K562 (cell line): Measurements from ENCODE around the gene CBL. TPM values are rescaled to one million over a fixed set of nuclear protein-coding genes. Genes with fewer than 3 reads are reported as not detected.

Source experiments
- BCOR ChIP-seq: fragments of 450-650 bp; IDR thresholded peaks from 2 replicates; pipeline ENCODE4 v1.6.1; 2016
- BRCA1 ChIP-seq, 2 experiments: fragments of 450-650 bp in 1 of 2; sonication (generic) in 1 of 2; formaldehyde crosslinking in 1 of 2; IDR thresholded peaks; 2 replicates each; pipeline versions ENCODE4 v1.5.0 to v1.6.1; 2017 to 2020; ENCODE audit warnings: mild to moderate bottlenecking in 1 of 2, missing genetic modification reagents in 1 of 2
- CTCF ChIP-seq, 3 experiments: IDR thresholded peaks in 2 of 3; conservative IDR thresholded peaks in 1 of 3; 2 replicates each; pipeline ENCODE4 v1.5.1; 2011 to 2012; ENCODE audit warnings: low read length in 3 of 3, mild to moderate bottlenecking in 3 of 3, control low read depth in 2 of 3, improper control_type of control experiment in 1 of 3, inconsistent platforms in 1 of 3, low read depth in 1 of 3, mixed read lengths in 1 of 3, moderate library complexity in 1 of 3; ENCODE audit not compliant: insufficient read depth in 2 of 3
- FOXP1 ChIP-seq: sonication (generic); formaldehyde crosslinking; IDR thresholded peaks from 2 replicates; pipeline ENCODE4 v1.8.0; 2022; ENCODE audit warnings: mild to moderate bottlenecking, missing genetic modification reagents
- HDAC2 ChIP-seq: fragments of 450-650 bp; IDR thresholded peaks from 2 replicates; pipeline ENCODE4 v1.6.1; 2016; ENCODE audit warnings: mild to moderate bottlenecking
- SMAD4 ChIP-seq: fragments of 250-450 bp; sonication (Bioruptor Pico); conservative IDR thresholded peaks from 2 replicates; pipeline ENCODE4 v1.8.0; 2021; ENCODE audit warnings: inconsistent platforms, mild to moderate bottlenecking, moderate library complexity
- UBTF ChIP-seq, 2 experiments: IDR thresholded peaks; 2 replicates each; pipeline ENCODE4 v1.6.1; 2012; ENCODE audit warnings: improper control_type of control experiment in 2 of 2, low read depth in 2 of 2, low read length in 2 of 2, borderline replicate concordance in 1 of 2
- ZBTB11 ChIP-seq, 3 experiments: fragments of 200-800 bp in 1 of 3; fragments of 250-450 bp in 1 of 3; fragments of 450-650 bp in 1 of 3; sonication (Bioruptor Pico) in 1 of 3; sonication (Bioruptor generic) in 1 of 3; formaldehyde crosslinking in 1 of 3; IDR thresholded peaks; 2 replicates each; pipeline versions ENCODE4 v1.6.1 to v1.8.0; 2016 to 2022; ENCODE audit warnings: mild to moderate bottlenecking in 2 of 3, missing genetic modification characterization in 2 of 3, missing compliant biosample characterization in 1 of 3, moderate library complexity in 1 of 3
- ZBTB49 ChIP-seq: sonication (generic); formaldehyde crosslinking; IDR thresholded peaks from 2 replicates; pipeline ENCODE4 v1.8.0; 2022; ENCODE audit warnings: missing genetic modification reagents, mild to moderate bottlenecking, borderline replicate concordance
- ZFX ChIP-seq: sonication (generic); formaldehyde crosslinking; IDR thresholded peaks from 2 replicates; pipeline ENCODE4 v1.8.0; 2022; ENCODE audit warnings: mild to moderate bottlenecking, missing genetic modification reagents, moderate library complexity
- ZNF175 ChIP-seq: fragments of 200-800 bp; sonication (Bioruptor generic); IDR thresholded peaks from 2 replicates; pipeline ENCODE4 v1.6.1; 2016; ENCODE audit warnings: low read depth, mild to moderate bottlenecking, missing genetic modification characterization, missing compliant biosample characterization
- ZNF511 ChIP-seq: sonication (generic); formaldehyde crosslinking; IDR thresholded peaks from 2 replicates; pipeline ENCODE4 v1.8.0; 2022; ENCODE audit warnings: mild to moderate bottlenecking, missing genetic modification reagents
- ZNF57 ChIP-seq: fragments of 450-650 bp; formaldehyde crosslinking; IDR thresholded peaks from 2 replicates; pipeline ENCODE4 v1.4.0; 2020; ENCODE audit warnings: mild to moderate bottlenecking, moderate library complexity
- polyA plus RNA-seq, 8 experiments: library from polyadenylated mRNA; depleted of rRNA in 4 of 8; stranded (reverse) in 5 of 8; unstranded in 3 of 8; fragments of >200 nt; fragmentation: Nextera tagmentation in 2 of 8; fragmentation: Illumina TruSeq in 1 of 8; extraction: Ambion mirVana in 2 of 8; extraction: Trizol in 1 of 8; gene quantifications; 2 replicates each; pipeline versions ENCODE4 v1.2.1 to v1.2.3, GENCODE V29; 2011 to 2014; ENCODE audit warnings: inconsistent platforms in 1 of 8, missing spikeins in 1 of 8
- total RNA-seq, 7 experiments: library from RNA; depleted of rRNA in 6 of 7; stranded (reverse); fragments of >200 nt in 6 of 7; fragmentation: Illumina TruSeq in 2 of 7; extraction: Trizol in 2 of 7; gene quantifications; 2 replicates each; pipeline versions ENCODE4 v1.2.1 to v1.2.3, GENCODE V29; 2011 to 2021; ENCODE audit warnings: low replicate concordance in 1 of 7

The CBL gene
- total and polyA plus RNA-seq, 9 of the 15 experiments (the other 6 are each of a cell fraction or from before 2014, with no cell fraction given), result 3.2 to 24.9 (median 9.9) TPM

- no peak for TF ChIP-seq BRCA1 (IDR thresholded peaks at IDR 0.05)
- no peak for TF ChIP-seq BRCA1 (CRISPR knock-in tag; IDR thresholded peaks at IDR 0.05)
- TF ChIP-seq BCOR, result no peak
- peak; percentile 69 for TF ChIP-seq ZFX (CRISPR knock-in tag)
- peak; percentile 20; the same call in 1 of the 2 replicates for TF ChIP-seq ZNF57 (CRISPR knock-in tag)
- TF ChIP-seq UBTF (IDR thresholded peaks at IDR 0.05; ENCODE audit: borderline replicate concordance in 1 of 2, low read depth in 2 of 2, low read length in 2 of 2), result no peak
- TF ChIP-seq ZNF511 (CRISPR knock-in tag), result no peak
- TF ChIP-seq HDAC2, result peak; percentile 23; the same call in 1 of the 2 replicates
- 0 out of 6 replicates have a peak, but pooled peaks of 1 of the 3 experiments have one; percentile 4 for TF ChIP-seq ZBTB11 (CRISPR knock-in tag; IDR thresholded peaks at IDR 0.05)
- TF ChIP-seq CTCF (IDR thresholded peaks at IDR 0.05 in 2 of 3, conservative IDR thresholded peaks at IDR 0.05 in 1 of 3; ENCODE audit: insufficient read depth in 2 of 3, low read depth in 1 of 3, low read length in 3 of 3), result no peak
- TF ChIP-seq ZNF175 (CRISPR knock-in tag), result peak; percentile 14; the same call in 1 of the 2 replicates
- no peak for TF ChIP-seq FOXP1 (CRISPR knock-in tag)
- TF ChIP-seq SMAD4 (CRISPR knock-in tag), result 0 out of 2 replicates have a peak, but pooled peaks have one; percentile 4
- TF ChIP-seq ZBTB49 (CRISPR knock-in tag), result no peak
Observed at GRCh38 chr11:119317592-119318239, 111.6 kb downstream of the CBL start (continued).
